Endothelial cell of hepatic sinusoid (primary cell): ENCODE measurements around the gene NARS2.
"Not testable (repeated sequence)": the region's sequence is repeated elsewhere in the genome, so short reads cannot be mapped to it uniquely, and the experiment has no call there.

Source experiments
- in situ Hi-C: cut with HindIII; loops from 2 replicates; pipeline ENCODE4 v1.10.0; 2017; ENCODE audit warnings: low sequenced_read_pairs

Gene NARS2

GRCh38 chr11:78574386-78575381, at the start of gene NARS2:
Gene NARS2 (minus strand): TSS chr11:78574864. CDS start chr11:78574488, 376 bp downstream.
- in situ Hi-C loops = no loop called here

- in situ Hi-C loops = no loop called here
Observed at GRCh38 chr11:78622666-78623065, 48.0 kb upstream of the NARS2 start.

- in situ Hi-C loops = no loop called here
Observed at GRCh38 chr11:78620159-78620558, 45.5 kb upstream of the NARS2 start.

- in situ Hi-C loops = no loop called here
Observed at GRCh38 chr11:78615724-78616123, 41.1 kb upstream of the NARS2 start.

GRCh38 chr11:78613378-78613813, 38.7 kb upstream of the NARS2 start:
- in situ Hi-C loops = no loop called here

- in situ Hi-C loops = no loop called here
Observed at GRCh38 chr11:78612721-78613377, 38.2 kb upstream of the NARS2 start.

- in situ Hi-C loops = not testable (repeated sequence)
Observed at GRCh38 chr11:78609321-78609720, 34.7 kb upstream of the NARS2 start.

DNA sequence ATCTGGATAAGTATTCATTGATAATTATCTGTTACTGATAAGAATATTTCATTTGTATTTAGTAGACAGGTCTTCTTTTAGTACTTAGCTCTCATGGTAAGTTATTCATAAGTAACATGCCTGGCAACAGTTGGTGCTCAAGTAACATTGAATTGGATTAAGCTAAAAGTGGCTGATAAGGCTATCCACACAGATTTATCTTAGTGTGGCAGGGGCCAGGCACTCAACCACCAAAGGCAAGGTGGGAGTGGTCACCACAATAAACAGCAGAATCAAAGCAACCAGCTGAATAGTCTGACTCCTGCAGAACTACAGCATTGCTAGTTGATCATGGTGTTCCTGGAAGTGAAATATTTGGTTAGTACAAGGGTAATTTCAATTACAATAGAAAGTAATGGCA, 33.0 kb upstream of the NARS2 start:
- in situ Hi-C loops = no loop called here

DNA sequence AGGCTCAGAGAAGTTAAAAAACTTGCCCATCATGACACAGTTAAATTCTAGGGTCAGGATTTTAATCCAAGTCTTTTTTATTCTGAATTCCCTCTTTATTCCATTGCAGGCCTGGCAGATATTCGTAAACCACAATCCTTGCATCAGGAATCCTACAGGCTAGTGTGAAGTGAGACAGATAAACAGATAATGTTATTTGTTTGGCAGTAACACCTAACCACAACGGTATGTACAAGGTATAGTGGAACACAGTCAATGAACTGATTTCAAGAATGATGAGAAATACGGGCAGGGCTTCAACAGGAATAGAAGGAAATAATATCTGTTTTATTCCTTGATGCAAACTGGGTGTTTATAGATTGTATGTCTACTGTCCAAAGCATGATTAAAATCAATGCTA, 32.0 kb upstream of the NARS2 start:
- in situ Hi-C loops = no loop called here

DNA sequence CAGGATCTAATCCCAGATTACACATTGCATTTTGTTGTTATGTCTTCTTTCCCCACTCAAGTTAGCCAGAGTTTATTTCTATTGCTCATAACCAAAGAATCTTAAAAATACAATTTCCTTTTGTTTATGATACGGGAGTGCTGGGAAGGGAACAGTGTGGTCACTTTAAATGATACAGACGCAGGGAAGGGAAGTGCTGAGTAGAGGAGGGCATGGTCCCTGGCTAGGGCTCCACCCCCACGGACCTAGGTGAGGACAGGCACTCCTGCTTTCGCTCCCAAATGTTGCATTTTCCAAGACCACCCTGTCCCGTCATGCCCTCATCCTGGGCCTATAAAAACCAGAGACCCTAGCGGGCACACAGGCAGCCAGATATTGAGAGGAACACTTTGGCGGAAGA, 30.6 kb upstream of the NARS2 start:
- in situ Hi-C loops = no loop called here

DNA sequence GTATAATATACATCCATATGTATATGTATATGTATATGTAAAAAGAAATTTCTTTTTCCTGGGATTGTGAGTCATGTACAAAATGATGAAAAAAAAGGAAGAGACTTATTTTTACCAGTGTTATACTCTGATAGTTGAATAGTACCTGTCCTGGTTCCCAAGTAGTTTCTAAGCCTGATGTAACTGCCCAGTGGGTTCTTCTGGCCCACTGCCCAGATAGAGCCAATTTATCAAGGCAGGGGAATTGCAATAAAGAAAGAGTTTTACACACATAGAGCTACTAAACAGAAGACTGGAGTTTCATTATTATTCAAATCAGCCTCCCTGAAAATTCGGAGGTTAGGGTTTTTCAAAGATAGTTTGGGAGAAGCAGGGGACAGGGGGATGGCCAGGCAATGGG, 29.1 kb upstream of the NARS2 start:
- in situ Hi-C loops = no loop called here

- in situ Hi-C loops = not testable (repeated sequence)
Observed at GRCh38 chr11:78602771-78603170, 28.1 kb upstream of the NARS2 start.

GRCh38 chr11:78601066-78601465, 26.4 kb upstream of the NARS2 start:
- in situ Hi-C loops = not testable (repeated sequence)

DNA sequence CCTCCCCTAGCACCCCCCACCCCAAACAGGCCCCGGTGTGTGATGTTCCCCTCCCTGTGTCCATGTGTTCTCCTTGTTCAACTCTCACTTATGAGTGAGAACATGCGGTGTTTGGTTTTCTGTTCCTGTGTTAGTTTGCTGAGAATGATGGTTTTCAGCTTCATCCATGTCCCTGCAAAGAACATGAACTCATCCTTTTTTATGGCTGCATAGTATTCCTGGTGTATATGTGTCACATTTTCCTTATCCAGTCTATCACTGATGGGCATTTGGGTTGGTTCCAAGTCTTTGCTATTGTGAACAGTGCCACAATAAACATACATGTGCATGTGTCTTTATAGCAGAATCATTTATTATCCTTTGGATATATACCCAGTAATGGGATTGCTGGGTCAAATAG, 22.9 kb upstream of the NARS2 start:
- in situ Hi-C loops = not testable (repeated sequence)

DNA sequence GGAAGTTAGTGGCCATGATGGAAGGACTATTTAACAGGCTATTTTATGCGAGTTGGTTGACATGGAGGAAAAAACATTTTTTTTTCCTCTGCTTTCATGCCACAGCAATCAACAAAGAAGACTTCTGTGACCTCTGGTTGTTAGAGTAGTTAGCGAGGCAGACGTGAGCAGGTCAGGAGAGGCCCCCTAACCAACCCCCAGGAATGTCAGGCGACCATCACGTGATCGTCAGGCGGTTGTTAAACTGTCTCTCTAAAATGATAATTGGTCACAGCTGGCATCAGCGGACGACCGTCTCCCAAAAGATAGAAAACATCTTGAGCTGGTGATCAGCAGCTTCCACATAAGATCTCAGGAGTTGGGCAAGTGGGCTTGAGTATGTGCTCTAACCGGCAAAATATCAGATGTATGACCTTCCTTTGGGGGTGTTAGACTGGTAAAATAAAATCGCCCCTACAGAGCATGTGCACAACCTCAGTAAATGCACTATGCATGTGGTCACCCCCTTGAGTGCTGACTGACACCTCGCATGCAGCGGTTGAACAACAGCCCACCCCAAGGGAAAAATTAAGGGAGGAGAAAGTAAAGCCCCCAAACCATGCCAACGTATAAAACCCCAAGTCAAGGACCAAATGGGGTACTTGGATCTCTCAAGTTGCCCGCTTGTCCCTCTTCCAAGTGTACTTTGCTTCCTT, 20.9 kb upstream of the NARS2 start:
- in situ Hi-C loops = no loop called here

GRCh38 chr11:78594814-78595213, 20.1 kb upstream of the NARS2 start:
- in situ Hi-C loops = no loop called here

- in situ Hi-C loops = no loop called here
Observed at GRCh38 chr11:78588517-78588916, 13.9 kb upstream of the NARS2 start.

- in situ Hi-C loops = no loop called here
Observed at GRCh38 chr11:78587446-78587845, 12.8 kb upstream of the NARS2 start.

GRCh38 chr11:78586452-78587046, 11.9 kb upstream of the NARS2 start:
- in situ Hi-C loops = no loop called here

DNA sequence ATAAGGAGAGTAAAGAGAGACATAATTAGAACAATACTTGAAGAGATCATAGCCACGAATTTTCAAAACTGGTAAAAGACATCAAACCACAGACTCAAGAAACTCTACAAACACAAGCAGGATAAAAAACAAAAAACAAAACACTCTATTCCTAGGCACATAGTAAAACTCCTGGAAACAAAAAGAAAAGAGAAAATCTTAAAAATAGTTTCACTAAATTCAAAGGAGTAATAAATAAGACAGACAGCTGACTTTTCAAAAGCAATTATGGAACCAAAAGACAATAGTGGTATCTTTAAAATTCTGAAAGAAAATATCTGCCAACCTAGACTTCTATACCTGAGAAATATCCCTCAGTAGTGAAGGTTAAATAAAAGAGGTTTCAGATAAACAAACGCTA, 9.2 kb upstream of the NARS2 start:
- in situ Hi-C loops = no loop called here

GRCh38 chr11:78577495-78577894, 2.8 kb upstream of the NARS2 start:
- in situ Hi-C loops = no loop called here
